Thyroid gland (tissue), 4 donors: Measurements from ENCODE around the gene NUTM2F. TPM values are rescaled to one million over a fixed set of nuclear protein-coding genes. Genes with fewer than 3 reads are reported as not detected.

Experiments
- DNase-seq, 2 donors: peaks; one replicate each; pipeline ENCODE4 v3.0.0-alpha.2; 2019
- H3K27ac ChIP-seq, 3 donors: fragments of 200-600 bp; sonication (generic); 1 replicate in 2 of 3; 2 replicates in 1 of 3; pipeline ENCODE4 v1.5.1; 2016 to 2019; ENCODE audit warnings: mild to moderate bottlenecking in 1 of 3, moderate library complexity in 1 of 3
- H3K27me3 ChIP-seq: fragments of 200-600 bp; sonication (generic); one replicate; pipeline ENCODE4 v1.5.1; 2019
- H3K36me3 ChIP-seq, 2 donors: fragments of 200-600 bp; sonication (generic); one replicate each; pipeline ENCODE4 v1.5.1; 2016 to 2019
- H3K4me1 ChIP-seq, 2 donors: fragments of 200-600 bp; sonication (generic); one replicate each; pipeline ENCODE4 v1.5.1; 2017 to 2019
- H3K4me3 ChIP-seq, 3 donors: fragments of 200-600 bp; sonication (generic); replicated peaks in 1 of 3; 1 replicate in 2 of 3; 2 replicates in 1 of 3; pipeline ENCODE4 v1.5.1; 2016; ENCODE audit warnings: mild to moderate bottlenecking in 1 of 3
- H3K9me3 ChIP-seq: fragments of 200-600 bp; sonication (generic); one replicate; pipeline ENCODE4 v1.5.1; 2017
- POLR2A ChIP-seq, 2 donors: fragments of 450-650 bp; IDR thresholded peaks; one replicate each; pipeline ENCODE4 v1.6.1; 2017; ENCODE audit warnings: antibody characterized with exemption in 2 of 2, mild to moderate bottlenecking in 2 of 2, moderate library complexity in 1 of 2
- WGBS, 2 donors: methylation state at CpG; one replicate each; pipeline ENCODE4 v1.1.5; 2017; 5-methylcytosine and 5-hydroxymethylcytosine counted together
- intact Hi-C: fragments of 100-400 bp; cut with DNase I; formaldehyde crosslinking; loops from one replicate; pipeline ENCODE4 v1.15.1; 2023
- total RNA-seq, 4 donors: library from RNA; depleted of rRNA; stranded (reverse); fragments of >200 nt; gene quantifications; one replicate each; pipeline ENCODE4 v1.2.3, GENCODE V29; 2016
- TF ChIP-seq, protein P1 (sequence below), 6 experiments: fragments of 200-600 bp in 3 of 6; fragments of 450-650 bp in 3 of 6; sonication (generic) in 3 of 6; IDR thresholded peaks; one replicate each; pipeline ENCODE4 v1.5.1; 2016 to 2019; ENCODE audit warnings: antibody characterized with exemption in 6 of 6, mild to moderate bottlenecking in 2 of 6, inconsistent platforms in 1 of 6, moderate library complexity in 1 of 6

The NUTM2F gene
- total RNA-seq, 4 donors from 2014 or later: not detected

DNA sequence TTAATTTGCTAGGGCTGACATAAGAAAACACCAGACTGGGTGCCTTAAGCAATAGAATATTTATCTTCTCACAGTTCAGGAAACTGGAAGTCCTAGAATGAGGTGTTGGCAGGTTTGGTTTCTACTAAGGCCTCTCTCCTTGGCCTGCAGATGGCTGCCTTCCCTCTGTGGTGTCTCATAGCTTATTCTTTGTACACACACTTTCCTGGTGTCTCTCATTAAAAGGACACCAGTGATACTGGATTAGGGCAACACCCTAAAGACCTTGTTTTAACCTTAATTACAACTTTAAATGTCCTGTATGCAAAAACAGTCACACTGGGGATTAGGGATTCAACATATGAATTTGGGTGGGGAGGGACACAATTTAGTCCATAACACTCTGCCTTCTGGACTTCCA is 25.1 kb downstream of the NUTM2F start:
- no peaks in the 10 kb centered on the region for H3K27me3 ChIP-seq
- no peak overlapping the region for H3K27ac ChIP-seq
- TF ChIP-seq, protein P1, sequence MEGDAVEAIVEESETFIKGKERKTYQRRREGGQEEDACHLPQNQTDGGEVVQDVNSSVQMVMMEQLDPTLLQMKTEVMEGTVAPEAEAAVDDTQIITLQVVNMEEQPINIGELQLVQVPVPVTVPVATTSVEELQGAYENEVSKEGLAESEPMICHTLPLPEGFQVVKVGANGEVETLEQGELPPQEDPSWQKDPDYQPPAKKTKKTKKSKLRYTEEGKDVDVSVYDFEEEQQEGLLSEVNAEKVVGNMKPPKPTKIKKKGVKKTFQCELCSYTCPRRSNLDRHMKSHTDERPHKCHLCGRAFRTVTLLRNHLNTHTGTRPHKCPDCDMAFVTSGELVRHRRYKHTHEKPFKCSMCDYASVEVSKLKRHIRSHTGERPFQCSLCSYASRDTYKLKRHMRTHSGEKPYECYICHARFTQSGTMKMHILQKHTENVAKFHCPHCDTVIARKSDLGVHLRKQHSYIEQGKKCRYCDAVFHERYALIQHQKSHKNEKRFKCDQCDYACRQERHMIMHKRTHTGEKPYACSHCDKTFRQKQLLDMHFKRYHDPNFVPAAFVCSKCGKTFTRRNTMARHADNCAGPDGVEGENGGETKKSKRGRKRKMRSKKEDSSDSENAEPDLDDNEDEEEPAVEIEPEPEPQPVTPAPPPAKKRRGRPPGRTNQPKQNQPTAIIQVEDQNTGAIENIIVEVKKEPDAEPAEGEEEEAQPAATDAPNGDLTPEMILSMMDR (IDR thresholded peaks at IDR 0.05): no peak
- TF ChIP-seq POLR2A (IDR thresholded peaks at IDR 0.05): no peak
- H3K4me3 ChIP-seq: no peak overlapping the region
- no peaks in the 10 kb centered on the region for H3K36me3 ChIP-seq
- no peak for DNase-seq
- no peaks in the 10 kb centered on the region for H3K9me3 ChIP-seq
- intact Hi-C loops: no loop called here
- no peaks in the 10 kb centered on the region for H3K4me1 ChIP-seq

DNA sequence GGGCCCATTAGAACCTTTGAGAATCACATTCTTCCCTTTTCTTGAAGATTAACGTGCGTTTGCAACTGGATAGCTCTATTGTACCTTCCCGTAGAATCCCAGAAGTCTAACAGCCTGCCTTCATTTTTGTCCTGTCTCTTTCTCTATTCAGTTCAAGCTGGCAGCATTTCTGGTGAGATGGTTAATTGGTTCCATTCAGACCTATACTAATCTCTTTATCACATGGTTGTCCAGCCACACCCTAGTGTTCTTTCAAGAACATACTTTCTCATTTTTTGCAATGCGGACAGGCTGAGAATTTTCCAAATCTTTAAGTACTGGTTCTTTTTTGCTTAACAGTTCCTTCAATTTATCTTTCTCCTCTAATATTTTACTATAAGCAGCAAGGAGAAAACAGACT is 26.0 kb downstream of the NUTM2F start:
- 89 to 90% methylated on average over 4 of the region's 4 CpGs for WGBS, 2 donors
- Histone ChIP-seq H3K4me3 (no peak overlapping the region), H3K4me1 (no peaks in the 10 kb centered on the region), H3K27ac (no peak overlapping the region), H3K36me3 (no peaks in the 10 kb centered on the region), H3K9me3 (no peaks in the 10 kb centered on the region), H3K27me3 (no peaks in the 10 kb centered on the region)
- TF ChIP-seq, protein P1 (IDR thresholded peaks at IDR 0.05): no peak
- TF ChIP-seq POLR2A (IDR thresholded peaks at IDR 0.05): no peak
- intact Hi-C loops: no loop called here
- no peak for DNase-seq

DNA sequence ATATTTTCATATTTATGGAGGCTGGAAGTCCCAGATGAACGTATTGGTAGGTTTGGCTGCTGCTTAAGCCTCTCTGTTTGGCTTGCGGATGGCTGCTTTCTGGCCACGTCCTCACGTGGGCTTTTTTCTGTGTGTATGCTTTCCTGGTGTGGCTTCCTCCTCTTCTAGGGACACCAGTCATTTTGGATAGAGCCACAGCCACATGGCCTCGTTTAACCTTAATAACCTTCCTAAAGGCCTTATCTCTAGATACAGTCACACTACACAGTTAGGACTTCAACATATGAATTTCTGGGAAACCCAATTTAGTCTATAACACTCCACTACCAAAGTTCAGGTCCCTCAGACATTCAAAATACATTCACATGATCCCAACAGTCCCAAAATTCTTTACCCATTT is 26.9 kb downstream of the NUTM2F start:
- DNase-seq: no peak

DNA sequence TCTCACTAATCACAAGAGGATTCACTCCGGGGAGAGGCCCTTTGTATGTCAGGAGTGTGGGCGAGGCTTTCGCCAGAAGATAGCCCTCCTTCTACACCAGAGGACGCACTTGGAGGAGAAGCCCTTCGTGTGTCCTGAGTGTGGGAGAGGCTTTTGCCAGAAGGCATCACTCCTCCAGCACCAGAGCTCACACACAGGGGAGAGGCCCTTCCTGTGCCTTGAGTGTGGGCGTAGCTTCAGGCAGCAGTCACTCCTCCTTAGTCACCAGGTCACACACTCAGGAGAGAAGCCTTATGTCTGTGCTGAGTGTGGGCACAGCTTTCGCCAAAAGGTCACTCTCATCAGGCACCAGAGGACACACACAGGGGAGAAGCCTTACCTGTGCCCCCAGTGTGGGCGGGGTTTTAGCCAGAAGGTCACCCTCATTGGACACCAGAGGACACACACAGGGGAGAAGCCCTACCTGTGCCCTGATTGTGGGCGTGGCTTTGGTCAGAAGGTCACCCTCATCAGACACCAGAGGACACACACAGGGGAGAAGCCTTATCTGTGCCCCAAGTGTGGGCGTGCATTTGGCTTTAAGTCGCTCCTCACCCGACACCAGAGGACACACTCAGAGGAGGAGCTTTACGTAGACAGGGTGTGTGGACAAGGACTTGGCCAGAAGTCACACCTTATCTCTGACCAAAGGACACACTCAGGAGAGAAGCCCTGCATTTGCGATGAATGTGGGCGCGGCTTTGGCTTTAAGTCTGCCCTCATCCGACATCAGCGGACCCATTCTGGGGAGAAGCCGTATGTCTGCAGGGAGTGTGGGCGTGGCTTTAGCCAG is 27.8 kb downstream of the NUTM2F start:
- no peak for DNase-seq
- WGBS, 2 donors: 95 to 99% methylated on average over 18 to 20 of the region's 20 CpGs
- no peaks in the 10 kb centered on the region for H3K36me3 ChIP-seq
- H3K4me3 ChIP-seq: no peak overlapping the region
- no peaks in the 10 kb centered on the region for H3K9me3 ChIP-seq
- intact Hi-C loops: no loop called here
- TF ChIP-seq, protein P1 (IDR thresholded peaks at IDR 0.05): no peak
- TF ChIP-seq POLR2A (IDR thresholded peaks at IDR 0.05): no peak
- no peaks in the 10 kb centered on the region for H3K27me3 ChIP-seq
- H3K4me1 ChIP-seq: no peaks in the 10 kb centered on the region
- H3K27ac ChIP-seq: no peak overlapping the region

More for the DNA sequence above, 26.9 kb downstream of the NUTM2F start:
- Histone ChIP-seq H3K27ac (no peak overlapping the region), H3K4me1 (no peaks in the 10 kb centered on the region), H3K36me3 (no peaks in the 10 kb centered on the region), H3K27me3 (no peaks in the 10 kb centered on the region), H3K9me3 (no peaks in the 10 kb centered on the region), H3K4me3 (no peak overlapping the region)
- TF ChIP-seq, protein P1 (IDR thresholded peaks at IDR 0.05): no peak
- TF ChIP-seq POLR2A (IDR thresholded peaks at IDR 0.05): no peak
- 92% methylated on average over 5 of the region's 5 CpGs for WGBS, 2 donors
- intact Hi-C loops: no loop called here

DNA sequence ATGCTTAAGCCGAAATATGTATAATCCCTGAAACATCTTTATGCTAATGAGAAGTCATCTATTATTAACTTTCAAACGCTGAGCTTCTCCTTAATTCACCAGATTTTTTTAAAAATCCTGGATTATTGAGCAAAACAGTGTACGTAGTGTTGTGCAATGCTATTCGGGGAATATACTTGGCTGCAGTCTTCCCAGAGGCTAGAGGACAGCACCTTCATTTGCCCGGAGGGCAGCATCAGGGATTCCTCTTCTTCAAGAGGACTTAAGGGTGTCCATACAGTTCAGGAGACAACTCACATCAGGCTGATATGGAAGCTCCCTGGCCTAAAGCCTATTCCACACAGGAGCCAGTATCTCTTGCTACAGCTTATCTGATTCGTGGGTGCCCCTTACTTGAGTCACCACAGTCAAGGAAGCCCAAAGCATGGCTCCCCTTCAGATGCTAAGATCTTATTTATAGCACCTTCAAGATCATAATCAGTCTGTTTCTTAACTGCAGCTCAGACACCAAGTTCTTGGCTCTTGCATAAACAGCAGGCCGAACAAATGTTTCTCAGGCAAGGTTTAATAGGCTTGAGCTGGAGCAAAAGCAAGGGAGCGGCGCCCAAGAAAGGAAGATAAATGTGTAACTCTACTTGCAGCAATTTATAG is 29.4 kb downstream of the NUTM2F start:
- H3K27ac ChIP-seq: no peak overlapping the region
- TF ChIP-seq POLR2A (IDR thresholded peaks at IDR 0.05): no peak
- TF ChIP-seq, protein P1 (IDR thresholded peaks at IDR 0.05): no peak
- H3K4me1 ChIP-seq: no peaks in the 10 kb centered on the region
- intact Hi-C loops: no loop called here
- H3K9me3 ChIP-seq: no peaks in the 10 kb centered on the region
- 81 to 83% methylated on average over 9 of the region's 9 CpGs for WGBS, 2 donors
- H3K27me3 ChIP-seq: no peaks in the 10 kb centered on the region
- no peak overlapping the region for H3K4me3 ChIP-seq
- H3K36me3 ChIP-seq: no peaks in the 10 kb centered on the region
- DNase-seq: no peak
